Uterus (tissue), 4 donors: ENCODE data around the gene SEC24B. TPM values are rescaled to one million over a fixed set of nuclear protein-coding genes. Genes with fewer than 3 reads are reported as not detected.
"Not testable (repeated sequence)": the region's sequence is repeated elsewhere in the genome, so short reads cannot be mapped to it uniquely, and the experiment has no call there.

Experiments
- DNase-seq, 2 donors: peaks; one replicate each; pipeline ENCODE4 v3.0.0-alpha.2; 2019 to 2020
- H3K27ac ChIP-seq, 2 donors: fragments of 200-600 bp; sonication (generic); 1 replicate in 1 of 2; 2 replicates in 1 of 2; pipeline ENCODE4 v1.5.1; 2016 to 2018
- H3K27me3 ChIP-seq, 2 donors: fragments of 200-600 bp; sonication (generic); one replicate each; pipeline ENCODE4 v1.5.1; 2018 to 2019; ENCODE audit warnings: control low read depth in 1 of 2
- H3K36me3 ChIP-seq, 2 donors: fragments of 200-600 bp; sonication (generic); one replicate each; pipeline ENCODE4 v1.5.1; 2019; ENCODE audit warnings: control low read depth in 1 of 2
- H3K4me1 ChIP-seq, 2 donors: fragments of 200-600 bp; sonication (generic); one replicate each; pipeline ENCODE4 v1.5.1; 2018 to 2019; ENCODE audit warnings: control low read depth in 1 of 2
- H3K4me3 ChIP-seq, 2 donors: fragments of 200-600 bp; sonication (generic); 1 replicate in 1 of 2; 2 replicates in 1 of 2; pipeline ENCODE4 v1.5.1; 2018 to 2019; ENCODE audit warnings: mild to moderate bottlenecking in 1 of 2
- H3K9me3 ChIP-seq, 2 donors: fragments of 200-600 bp; sonication (generic); one replicate each; pipeline ENCODE4 v1.5.1; 2019; ENCODE audit warnings: control low read depth in 1 of 2
- CTCF ChIP-seq, 4 experiments: fragments of 200-600 bp in 2 of 4; fragments of 450-650 bp in 2 of 4; sonication (generic) in 2 of 4; IDR thresholded peaks; one replicate each; pipeline ENCODE4 v1.5.1; 2016 to 2019; ENCODE audit warnings: antibody characterized with exemption in 4 of 4, mild to moderate bottlenecking in 2 of 4, moderate library complexity in 1 of 4
- POLR2A ChIP-seq, 2 donors: fragments of 450-650 bp; IDR thresholded peaks; one replicate each; pipeline ENCODE4 v1.6.1; 2016; ENCODE audit warnings: antibody characterized with exemption in 2 of 2, mild to moderate bottlenecking in 1 of 2, moderate library complexity in 1 of 2
- intact Hi-C: fragments of 100-400 bp; cut with DNase I; formaldehyde crosslinking; loops from one replicate; pipeline ENCODE4 v1.15.1; 2023; ENCODE audit warnings: low total_unique reads
- total RNA-seq, 4 donors: library from RNA; depleted of rRNA in 3 of 4; stranded (reverse); fragments of >200 nt in 3 of 4; gene quantifications; one replicate each; pipeline versions ENCODE4 v1.1.0 to v1.2.4, GENCODE V29; 2014 to 2023
- donor health status: DM: yes; HTN: yes; CAD: no.

Gene SEC24B
- total RNA-seq, 4 donors from 2014 or later, result 20.7 to 54.1 (median 30.1) TPM

DNA sequence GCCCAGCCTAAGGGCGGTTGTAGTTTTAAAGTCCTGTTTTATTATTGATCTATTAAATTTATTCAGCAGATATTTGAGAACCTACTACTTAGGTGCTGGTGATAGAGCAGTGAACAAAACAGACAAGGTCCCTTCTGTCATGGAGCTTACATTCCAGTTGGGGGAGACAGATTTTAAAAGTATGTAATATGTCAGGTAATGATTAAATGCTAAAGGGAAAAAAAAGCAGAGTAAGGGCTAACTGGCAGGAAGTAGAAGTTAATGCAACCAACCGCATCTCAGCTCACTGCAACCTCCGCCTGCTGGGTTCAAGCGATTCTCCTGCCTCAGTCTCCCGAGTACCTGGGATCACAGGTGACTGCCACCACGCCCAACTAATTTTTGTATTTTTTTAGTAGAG, 118.6 kb downstream of the SEC24B start:
- Histone ChIP-seq H3K4me1 (no peaks in the 10 kb centered on the region), H3K27ac (no peak overlapping the region), H3K4me3 (no peak overlapping the region), H3K36me3 (no peaks in the 10 kb centered on the region), H3K9me3 (no peaks in the 10 kb centered on the region), H3K27me3 (no peaks in the 10 kb centered on the region)
- intact Hi-C loops, result no loop called here
- TF ChIP-seq POLR2A (IDR thresholded peaks at IDR 0.05) (no peak), CTCF (IDR thresholded peaks at IDR 0.05) (no peak)
- DNase-seq, result no peak

DNA sequence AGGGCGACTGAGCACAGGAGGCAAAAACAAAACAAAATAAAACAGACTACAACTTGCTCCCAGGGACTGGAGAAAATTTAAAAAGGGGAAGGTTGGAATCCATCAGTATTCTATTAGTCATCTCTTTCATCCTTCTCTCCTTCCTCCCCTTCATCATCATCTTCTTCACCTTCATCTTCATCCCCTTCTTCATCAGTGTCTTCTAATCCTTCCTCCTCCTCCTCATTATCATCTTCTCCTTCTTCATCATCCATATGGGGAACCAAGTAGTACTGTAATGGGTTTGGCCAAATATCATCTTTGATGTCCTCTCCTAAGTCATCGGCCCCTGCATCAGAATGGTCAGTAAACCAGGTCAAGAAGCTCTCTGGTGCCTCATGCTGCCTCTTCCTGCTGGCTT, 119.5 kb downstream of the SEC24B start:
- Histone ChIP-seq H3K27me3 (no peaks in the 10 kb centered on the region), H3K36me3 (no peaks in the 10 kb centered on the region), H3K27ac (no peak overlapping the region), H3K9me3 (no peaks in the 10 kb centered on the region), H3K4me3 (no peak overlapping the region), H3K4me1 (no peaks in the 10 kb centered on the region)
- no peak for DNase-seq
- intact Hi-C loops, result no loop called here
- TF ChIP-seq POLR2A (IDR thresholded peaks at IDR 0.05) (no peak), CTCF (IDR thresholded peaks at IDR 0.05) (no peak)

DNA sequence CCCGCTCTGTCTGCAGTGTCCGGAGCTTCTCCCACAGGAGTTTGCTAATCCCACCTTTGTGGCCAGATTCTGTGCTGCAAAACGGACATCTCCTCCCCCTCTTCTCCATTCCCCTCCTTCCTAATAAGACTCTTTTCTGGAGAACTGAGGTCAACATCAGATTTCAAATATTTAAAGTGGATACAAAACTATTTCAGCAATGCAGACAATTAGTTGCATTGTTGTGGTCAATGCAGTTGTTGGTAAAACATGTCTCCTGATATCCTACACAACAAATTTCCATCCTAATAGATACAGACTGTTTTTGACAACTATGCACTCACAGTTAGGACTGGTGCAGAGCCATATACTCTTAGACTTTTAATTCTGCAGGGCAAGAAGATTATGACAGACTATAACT, 121.4 kb downstream of the SEC24B start:
- H3K27ac ChIP-seq, result no peak overlapping the region

GRCh38 chr4:109557433-109557832, 123.8 kb downstream of the SEC24B start:
- intact Hi-C loops, result no loop called here

More for the DNA sequence above, 121.4 kb downstream of the SEC24B start:
- DNase-seq, result no peak
- intact Hi-C loops, result no loop called here
- Histone ChIP-seq H3K4me1 (no peaks in the 10 kb centered on the region), H3K9me3 (no peaks in the 10 kb centered on the region), H3K4me3 (no peak overlapping the region), H3K36me3 (no peaks in the 10 kb centered on the region), H3K27me3 (no peaks in the 10 kb centered on the region)
- TF ChIP-seq CTCF (IDR thresholded peaks at IDR 0.05) (no peak), POLR2A (IDR thresholded peaks at IDR 0.05) (no peak)

GRCh38 chr4:109558095-109558494, 124.5 kb downstream of the SEC24B start:
- intact Hi-C loops, result not testable (repeated sequence)

More at GRCh38 chr4:109557433-109557832, 123.8 kb downstream of the SEC24B start:
- no peak for DNase-seq
- H3K4me3 ChIP-seq, result no peak overlapping the region
- no peak overlapping the region for H3K27ac ChIP-seq
- H3K9me3 ChIP-seq, result no peaks in the 10 kb centered on the region
- no peaks in the 10 kb centered on the region for H3K36me3 ChIP-seq
- H3K27me3 ChIP-seq, result no peaks in the 10 kb centered on the region
- TF ChIP-seq POLR2A (IDR thresholded peaks at IDR 0.05), result no peak
- TF ChIP-seq CTCF (IDR thresholded peaks at IDR 0.05), result no peak
- no peaks in the 10 kb centered on the region for H3K4me1 ChIP-seq

DNA sequence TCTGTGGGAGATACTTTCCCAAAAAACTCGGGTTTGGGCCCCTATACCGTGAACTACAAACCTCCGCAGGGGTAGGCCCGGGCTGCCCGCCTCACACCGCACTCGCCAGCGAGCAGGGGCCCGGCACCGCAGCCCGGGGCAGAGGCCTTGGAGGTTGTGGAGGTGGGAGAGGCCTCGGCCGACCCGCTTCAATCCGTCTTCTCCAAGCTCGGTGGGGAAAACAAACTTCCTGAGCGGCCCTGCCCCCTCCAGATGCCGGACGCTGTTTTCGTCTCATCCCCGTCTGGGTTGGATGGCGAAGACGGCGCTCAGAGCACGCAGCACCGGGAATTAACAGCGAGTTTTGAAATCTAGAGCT, 126.0 kb downstream of the SEC24B start:
- peak overlapping the region; percentile 57 to 66 for H3K4me3 ChIP-seq
- H3K4me1 ChIP-seq, result peaks cover 0 to 3% of the 10 kb centered on the region in 2 donors
- no peaks in the 10 kb centered on the region for H3K9me3 ChIP-seq
- no peaks in the 10 kb centered on the region for H3K36me3 ChIP-seq
- TF ChIP-seq CTCF (IDR thresholded peaks at IDR 0.05) (no peak), POLR2A (IDR thresholded peaks at IDR 0.05) (no peak)
- H3K27ac ChIP-seq, result peak overlapping the region; percentile 93 to 95
- DNase-seq, result peak; percentile 29 to 38
- no peaks in the 10 kb centered on the region for H3K27me3 ChIP-seq
- intact Hi-C loops, result no loop called here

More at GRCh38 chr4:109558095-109558494, 124.5 kb downstream of the SEC24B start:
- not testable (repeated sequence) for H3K9me3 ChIP-seq, H3K27ac ChIP-seq, H3K27me3 ChIP-seq, H3K4me1 ChIP-seq, H3K36me3 ChIP-seq, H3K4me3 ChIP-seq, DNase-seq
